NCI-H510A treated with DMSO at 0.1 percent for 48 hours (cell line): ENCODE data around the gene PTBP1.

Experiments
- DNase-seq: peaks from one replicate; lab custom pipeline; 2025; lab: John Stamatoyannopoulos, UW

The PTBP1 gene

GRCh38 chr19:797528-798414, 519 bp downstream of the PTBP1 start:
- peak; percentile 52 for DNase-seq

GRCh38 chr19:798415-799075, 1.3 kb downstream of the PTBP1 start:
- no peak for DNase-seq

GRCh38 chr19:799076-799881, 2.0 kb downstream of the PTBP1 start:
- DNase-seq: no peak

GRCh38 chr19:800360-801029, 3.2 kb downstream of the PTBP1 start:
- DNase-seq: no peak

- no peak for DNase-seq
These were observed 4.0 kb downstream of the PTBP1 start for GRCh38 chr19:801030-801860.

GRCh38 chr19:801861-802497, 4.7 kb downstream of the PTBP1 start:
- DNase-seq: no peak

GRCh38 chr19:802498-803098, 5.3 kb downstream of the PTBP1 start:
- DNase-seq: no peak

GRCh38 chr19:803099-803561, 5.9 kb downstream of the PTBP1 start:
- no peak for DNase-seq

- DNase-seq: no peak
These were observed 6.6 kb downstream of the PTBP1 start for GRCh38 chr19:803686-804418.

GRCh38 chr19:804419-805165, 7.3 kb downstream of the PTBP1 start:
- DNase-seq: no peak

- no peak for DNase-seq
These were observed 7.9 kb downstream of the PTBP1 start for GRCh38 chr19:805166-805551.

GRCh38 chr19:805600-806550, 8.6 kb downstream of the PTBP1 start:
- DNase-seq: no peak

- no peak for DNase-seq
These were observed 9.7 kb downstream of the PTBP1 start for GRCh38 chr19:806815-807421.

- no peak for DNase-seq
These were observed 10.6 kb downstream of the PTBP1 start for GRCh38 chr19:807627-808422.

- DNase-seq: no peak
These were observed 11.1 kb downstream of the PTBP1 start for GRCh38 chr19:808423-808775.
